Activated CD8-positive, alpha-beta memory T cell treated with anti-CD3 and anti-CD28 coated beads, Interleukin-2, amount 50 U/mL, for 48 hours (primary cell): ENCODE data around the gene OLFM2.
"Not testable (repeated sequence)": the region's sequence is repeated elsewhere in the genome, so short reads cannot be mapped to it uniquely, and the experiment has no call there.

Experiments used
- DNase-seq: peaks from one replicate; pipeline ENCODE4 v3.0.0-alpha.2; 2020

The OLFM2 gene

DNA sequence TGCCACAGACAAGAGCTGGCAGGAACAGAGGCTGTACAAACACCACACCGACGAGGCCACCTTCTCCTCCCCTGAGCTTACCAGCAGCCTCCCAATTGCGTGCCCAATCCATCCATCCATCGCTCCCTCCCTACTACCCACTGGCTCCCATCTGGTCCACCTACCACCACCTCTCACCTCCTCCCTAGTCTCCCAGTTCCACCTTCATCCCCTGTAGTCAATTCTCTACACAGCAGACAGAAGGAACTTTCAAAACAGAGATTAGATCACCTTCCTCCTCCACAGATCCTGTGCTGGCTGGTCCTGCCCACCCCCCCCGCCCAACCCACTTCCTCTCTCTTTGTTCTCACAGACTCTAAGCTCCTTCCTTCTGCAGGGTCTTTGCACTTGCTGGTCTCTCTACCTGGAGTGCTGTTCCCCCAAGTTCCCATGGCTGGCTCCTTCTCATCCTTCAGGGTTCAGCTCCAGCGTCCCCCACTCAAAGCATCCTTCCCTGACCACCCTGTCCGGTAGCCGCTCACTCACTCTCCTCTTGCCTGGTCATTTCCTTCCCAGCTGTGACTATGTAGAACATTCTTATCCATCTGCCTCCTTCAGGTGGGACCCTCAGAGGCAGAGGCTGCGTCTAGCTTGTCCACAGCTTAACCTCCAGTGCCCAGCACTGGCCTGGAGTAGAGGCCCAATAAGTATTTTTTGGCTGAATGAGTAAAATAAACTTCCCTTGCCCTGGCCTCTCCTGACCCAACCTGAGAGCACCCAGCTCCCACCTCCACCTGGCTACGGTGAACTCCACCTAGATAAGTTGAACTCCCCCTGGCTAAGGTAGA, 78.2 kb downstream of the OLFM2 start:
- no peak for DNase-seq

DNA sequence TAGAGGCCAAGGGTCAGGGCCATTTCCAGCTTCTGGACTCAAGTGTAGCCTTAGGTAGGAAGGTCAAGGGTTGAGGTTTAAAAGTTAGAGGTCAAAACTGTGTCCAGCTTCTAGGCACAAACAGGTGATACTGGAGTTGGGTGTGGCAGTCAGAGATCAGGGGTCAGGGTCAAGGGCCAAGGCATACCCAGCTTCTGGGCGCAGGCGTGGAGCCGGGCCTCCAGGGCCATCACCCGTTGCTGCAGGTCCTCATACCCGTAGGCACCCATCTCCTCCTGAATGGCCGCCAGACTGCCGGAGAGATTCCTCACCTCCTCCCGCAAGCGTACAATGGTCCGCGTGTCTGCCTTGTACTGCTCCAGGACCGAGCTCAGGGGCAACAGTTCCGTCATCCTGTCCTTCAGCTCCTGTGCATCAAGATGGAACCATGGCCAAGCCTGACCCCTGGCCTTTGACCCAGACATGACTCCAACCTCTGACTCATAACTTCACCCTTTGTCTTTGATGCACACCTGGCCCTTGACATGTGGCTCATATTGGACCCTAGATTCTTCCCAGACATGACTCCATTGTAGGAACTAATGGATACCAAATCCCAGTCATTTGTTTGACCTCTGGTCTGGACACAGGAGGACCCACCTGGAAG, 79.1 kb downstream of the OLFM2 start:
- no peak for DNase-seq

DNA sequence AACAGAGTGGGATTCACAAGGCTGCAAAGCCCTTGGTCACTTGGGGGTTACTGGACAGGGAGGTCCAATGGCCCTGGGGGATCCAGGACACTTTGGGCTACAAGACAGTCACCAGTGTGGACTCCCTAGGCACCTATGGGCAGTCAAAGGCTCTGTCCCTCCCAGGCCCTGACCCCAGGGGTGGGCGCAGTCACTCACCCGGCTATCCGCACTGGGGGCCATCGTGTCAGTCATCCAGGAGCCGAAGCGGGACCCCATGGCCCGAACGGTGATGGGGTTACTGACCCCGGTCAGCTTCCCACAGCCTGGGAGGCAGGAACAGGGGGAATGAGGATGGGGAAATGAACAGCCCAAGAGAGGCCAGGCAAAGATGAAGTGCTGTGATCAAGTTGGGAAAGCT, 79.7 kb downstream of the OLFM2 start:
- DNase-seq: no peak

GRCh38 chr19:9854282-9854846, 82.0 kb downstream of the OLFM2 start:
- no peak for DNase-seq

- no peak for DNase-seq
Observed at GRCh38 chr19:9850235-9850959, 85.9 kb downstream of the OLFM2 start.

GRCh38 chr19:9849791-9850190, 86.5 kb downstream of the OLFM2 start:
- DNase-seq: no peak

GRCh38 chr19:9848762-9849161, 87.6 kb downstream of the OLFM2 start:
- DNase-seq: no peak

DNA sequence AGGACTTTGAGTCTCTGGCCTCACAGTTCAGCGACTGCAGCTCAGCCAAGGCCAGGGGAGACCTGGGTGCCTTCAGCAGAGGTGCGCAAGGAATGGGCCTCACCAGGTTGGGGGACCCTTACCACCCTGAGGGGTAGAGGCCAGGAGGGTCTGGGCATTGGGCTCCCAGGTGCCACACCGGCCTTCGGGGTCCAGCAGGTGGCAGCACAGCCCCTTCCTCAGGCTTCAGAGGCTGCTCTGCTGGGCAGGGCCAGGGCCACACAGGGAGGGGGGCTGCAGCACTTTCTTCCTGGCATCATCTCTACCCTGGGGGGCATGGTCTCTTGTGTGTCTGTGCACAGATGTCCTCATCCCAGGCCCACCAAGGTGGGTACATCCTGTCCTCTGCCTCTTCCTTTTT, 88.3 kb downstream of the OLFM2 start:
- peak; percentile 63 for DNase-seq

- peak; percentile 75 for DNase-seq
Observed at GRCh38 chr19:9847087-9847671, 89.1 kb downstream of the OLFM2 start.

DNA sequence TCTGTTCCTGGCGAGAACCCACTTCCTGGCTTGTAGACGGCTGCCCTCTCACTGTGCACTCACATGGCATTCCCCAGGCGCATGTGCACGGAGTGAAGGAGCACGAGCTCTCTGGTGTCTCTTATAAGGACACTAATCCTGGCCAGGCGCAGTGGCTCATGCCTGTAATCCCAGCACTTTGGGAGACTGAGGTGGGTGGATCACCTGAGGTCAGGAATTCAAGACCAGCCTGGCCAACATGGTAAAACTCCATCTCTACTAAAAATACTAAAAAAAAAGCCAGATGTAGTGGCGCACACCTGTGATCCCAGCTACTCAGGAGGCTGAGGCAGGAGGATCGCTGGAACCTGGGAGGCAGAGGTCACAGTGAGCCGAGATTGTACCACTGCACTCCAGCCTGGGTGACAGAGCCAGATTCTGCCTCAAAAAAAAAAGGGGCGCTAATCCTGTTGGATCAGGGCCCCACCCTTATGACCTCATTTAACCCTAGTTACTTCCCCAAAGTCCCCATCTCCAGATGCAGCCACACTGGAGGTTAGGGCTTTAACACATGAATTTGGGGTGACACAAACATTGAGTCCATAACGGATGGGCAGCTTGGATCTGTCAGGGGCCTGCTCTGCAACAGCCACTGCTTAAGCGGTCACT, 92.6 kb downstream of the OLFM2 start:
- DNase-seq: not testable (repeated sequence)

- DNase-seq: no peak
Observed at GRCh38 chr19:9842834-9843625, 93.3 kb downstream of the OLFM2 start.

DNA sequence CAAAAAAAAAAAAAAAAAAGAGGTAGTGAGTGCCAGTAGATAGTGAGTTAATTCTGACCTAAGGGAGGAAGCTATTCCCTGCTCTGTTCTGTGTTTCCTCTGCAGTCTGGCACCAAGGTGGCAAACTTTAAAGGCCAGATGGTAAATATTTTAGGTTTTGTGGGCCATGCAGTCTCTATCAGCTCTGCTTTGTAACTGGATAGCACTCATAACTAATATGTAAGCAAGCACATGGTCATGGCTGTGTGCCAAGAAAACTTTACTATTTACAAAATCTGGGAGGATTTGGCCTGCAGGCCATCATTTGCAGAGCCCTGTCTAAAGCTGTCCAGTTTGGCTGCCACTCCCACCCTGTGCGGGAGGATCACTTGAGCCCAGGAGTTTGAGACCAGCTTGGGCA, 96.9 kb downstream of the OLFM2 start:
- DNase-seq: no peak

- DNase-seq: no peak
Observed at GRCh38 chr19:9838324-9838723, 98.0 kb downstream of the OLFM2 start.

DNA sequence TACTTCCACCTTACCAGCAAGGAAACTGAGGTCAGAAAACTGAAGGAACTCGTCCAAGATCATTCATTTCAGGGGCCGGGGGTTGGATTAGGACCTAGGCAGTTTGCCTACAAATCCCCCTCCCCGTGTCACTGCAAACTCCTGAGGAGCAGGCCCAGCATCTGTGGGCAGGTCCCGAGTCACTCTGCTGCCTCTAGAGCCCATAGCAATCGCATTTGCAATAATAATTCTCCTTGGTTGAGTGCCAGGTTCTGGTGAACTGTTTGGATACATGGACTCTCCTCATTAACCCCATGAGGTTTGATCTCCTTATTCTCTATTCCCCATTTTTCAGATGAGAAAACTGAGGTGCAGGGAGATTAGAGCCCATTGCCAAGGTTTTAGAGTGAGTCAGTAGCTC, 100.3 kb downstream of the OLFM2 start:
- DNase-seq: no peak

DNA sequence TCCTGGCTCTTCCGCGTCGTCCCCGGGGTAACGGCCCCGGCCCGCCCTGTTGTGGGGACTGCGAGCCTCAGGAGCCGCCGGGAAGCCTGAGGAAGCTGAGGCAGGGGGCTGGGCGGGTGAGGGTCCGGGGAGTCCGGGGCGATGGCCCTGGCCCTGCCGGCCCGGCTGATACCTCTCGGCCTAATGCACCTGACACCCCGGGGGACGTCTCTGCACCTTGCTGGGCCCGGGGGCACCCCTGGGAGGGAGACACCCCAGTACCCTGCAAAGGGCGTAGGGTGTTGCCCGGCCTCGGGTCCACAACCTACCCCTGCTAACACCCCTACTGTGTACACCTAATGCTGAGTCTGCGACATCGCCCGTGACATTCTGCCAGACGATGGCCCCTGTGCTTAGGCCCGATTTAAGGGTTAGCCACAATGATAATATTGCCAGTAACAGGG, 100.8 kb downstream of the OLFM2 start:
- DNase-seq: no peak

DNA sequence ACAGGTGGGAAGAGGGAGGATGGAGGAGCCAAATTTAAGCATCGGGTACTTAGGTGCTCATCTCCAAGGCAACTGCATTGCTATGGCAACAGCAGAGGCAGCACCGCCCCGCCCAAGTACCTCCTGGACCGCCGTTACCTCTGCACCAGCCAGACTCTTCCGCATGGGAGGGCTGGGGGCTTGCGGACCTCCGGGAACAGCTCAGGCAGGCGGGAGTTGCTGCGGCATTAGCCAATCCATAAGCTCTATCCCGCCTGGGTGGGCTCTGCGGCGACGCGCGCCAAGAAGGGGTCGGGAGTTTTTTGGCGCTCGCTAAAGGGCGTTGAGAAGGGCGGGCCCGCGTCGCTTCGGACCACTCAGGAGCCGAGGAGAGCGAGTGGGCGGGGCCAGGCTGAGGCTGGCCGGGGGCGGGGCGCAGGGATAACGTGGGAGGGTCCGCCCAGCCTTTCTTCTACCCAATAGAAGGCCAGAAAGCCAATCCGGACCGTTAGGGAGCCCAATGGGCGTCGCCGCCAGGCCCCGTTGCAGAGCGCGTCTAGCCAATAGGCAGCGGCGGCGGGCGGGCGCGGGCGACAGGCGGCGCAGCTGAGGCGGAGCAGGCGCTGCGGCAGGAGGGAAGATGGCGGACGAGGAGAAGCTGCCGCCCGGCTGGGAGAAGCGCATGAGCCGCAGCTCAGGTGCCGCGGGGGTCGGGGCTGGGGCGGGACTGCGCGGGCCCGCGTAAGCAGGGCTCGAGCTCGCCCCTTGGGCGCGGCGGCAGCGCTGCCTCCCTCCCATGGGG, 101.4 kb downstream of the OLFM2 start, which contains the start of gene PIN1:
TSS of gene PIN1 (plus strand) at position 593 of the 781 bp plus-strand sequence. CDS start at position 620, 27 bp downstream.
- DNase-seq: peak; percentile 99

DNA sequence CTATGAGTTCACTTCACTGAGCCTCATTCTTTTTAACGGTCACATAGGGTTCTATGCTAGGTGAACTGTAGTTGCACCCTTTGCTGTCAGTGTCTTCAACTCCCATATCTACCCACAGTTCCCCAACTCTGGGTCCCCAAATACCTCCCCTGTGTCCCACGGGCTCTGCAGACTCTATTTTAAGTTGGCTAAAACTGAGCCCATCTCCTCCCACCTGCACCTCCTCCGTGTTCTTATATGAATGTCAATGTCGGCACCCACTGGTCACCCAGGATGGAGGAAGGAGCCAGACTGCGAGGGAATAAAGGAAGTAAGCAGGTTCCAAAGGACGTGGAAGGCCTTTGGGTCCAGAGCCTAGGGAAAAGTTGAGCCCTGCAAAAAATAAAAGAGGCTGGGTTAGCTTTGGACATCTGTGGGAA, 102.0 kb downstream of the OLFM2 start:
- DNase-seq: no peak

DNA sequence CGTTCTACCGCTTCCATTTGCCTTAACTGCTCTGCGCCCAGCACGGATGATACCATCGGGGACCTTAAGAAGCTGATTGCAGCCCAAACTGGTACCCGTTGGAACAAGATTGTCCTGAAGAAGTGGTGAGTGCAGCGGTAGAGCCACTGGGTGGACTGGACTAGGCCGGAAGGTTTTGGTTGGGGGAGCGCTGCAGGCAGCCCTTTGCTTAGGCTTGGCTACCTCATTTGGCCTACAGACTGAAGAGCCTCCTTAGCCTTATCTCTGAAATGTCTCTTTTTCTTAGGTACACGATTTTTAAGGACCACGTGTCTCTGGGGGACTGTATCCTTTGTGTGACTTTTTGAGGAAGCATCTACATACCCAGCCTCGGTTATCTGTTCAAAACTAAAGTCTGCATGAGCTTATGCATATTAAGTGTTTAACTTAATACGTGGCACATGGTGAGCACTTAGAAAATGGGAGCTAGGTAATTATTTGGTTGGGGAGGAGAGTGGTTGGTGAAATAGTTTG, 107.7 kb downstream of the OLFM2 start:
- no peak for DNase-seq

- DNase-seq: peak; percentile 92
Observed at GRCh38 chr19:9827289-9828238, 108.8 kb downstream of the OLFM2 start, which contains the start of gene UBL5. Gene UBL5, plus strand, starts transcription at chr19:9827918. Its CDS starts 420 bp downstream, at chr19:9828338.
